Esophagus squamous epithelium (tissue), 5 donors: ENCODE results near the gene C1QTNF2. TPM values are rescaled to one million over a fixed set of nuclear protein-coding genes. Genes with fewer than 3 reads are reported as not detected.
A peak's percentile ranks its signal among the peaks of the same experiment; 100 is the strongest.

ENCODE experiments used
- DNase-seq: peaks from one replicate; lab custom pipeline; 2025; lab: John Stamatoyannopoulos, UW
- H3K27ac ChIP-seq, 4 donors: fragments of 200-600 bp; sonication (generic); one replicate each; pipeline ENCODE4 v1.5.1; 2016 to 2019; ENCODE audit warnings: mild to moderate bottlenecking in 1 of 4
- H3K27me3 ChIP-seq, 4 donors: fragments of 200-600 bp; sonication (generic); 1 replicate in 3 of 4; 2 replicates in 1 of 4; pipeline versions ENCODE4 v1.5.1 to v1.6.0; 2017 to 2021; ENCODE audit warnings: antibody characterized with exemption in 1 of 4
- H3K36me3 ChIP-seq, 3 donors: fragments of 200-600 bp; sonication (generic); one replicate each; pipeline ENCODE4 v1.5.1; 2016 to 2019
- H3K4me1 ChIP-seq, 3 donors: fragments of 200-600 bp; sonication (generic); one replicate each; pipeline ENCODE4 v1.5.1; 2017 to 2019
- H3K4me3 ChIP-seq, 4 donors: fragments of 200-600 bp; sonication (generic); 1 replicate in 3 of 4; 2 replicates in 1 of 4; pipeline ENCODE4 v1.5.1; 2016 to 2019; ENCODE audit warnings: mild to moderate bottlenecking in 2 of 4, moderate library complexity in 1 of 4
- H3K9me3 ChIP-seq, 3 donors: fragments of 200-600 bp; sonication (generic); one replicate each; pipeline ENCODE4 v1.5.1; 2016 to 2019
- CTCF ChIP-seq, 6 experiments: fragments of 450-650 bp in 4 of 6; fragments of 200-600 bp in 2 of 6; sonication (generic) in 2 of 6; IDR thresholded peaks; one replicate each; pipeline ENCODE4 v1.5.1; 2016 to 2019; ENCODE audit warnings: antibody characterized with exemption in 6 of 6, mild to moderate bottlenecking in 4 of 6, moderate library complexity in 4 of 6
- POLR2A ChIP-seq, 4 donors: fragments of 450-650 bp; IDR thresholded peaks; one replicate each; pipeline ENCODE4 v1.6.1; 2017; ENCODE audit warnings: antibody characterized with exemption in 4 of 4, mild to moderate bottlenecking in 4 of 4, moderate library complexity in 3 of 4
- WGBS, 2 donors: methylation state at CpG; one replicate each; pipeline ENCODE4 v1.1.5; 2018; 5-methylcytosine and 5-hydroxymethylcytosine counted together
- intact Hi-C: fragments of 100-400 bp; cut with DNase I; formaldehyde crosslinking; loops from one replicate; pipeline ENCODE4 v1.15.0; 2022
- total RNA-seq, 4 donors: library from RNA; depleted of rRNA; stranded (reverse); fragments of >200 nt; gene quantifications; one replicate each; pipeline ENCODE4 v1.1.0, GENCODE V29; 2016
- donor health status: DM: yes; HTN: yes; CAD: no.

Gene C1QTNF2
- total RNA-seq, 4 donors from 2014 or later: 0.23 to 0.95 (median 0.62) TPM

GRCh38 chr5:160375701-160376100 lies 5.3 kb upstream of the C1QTNF2 start:
- DNase-seq: no peak
- H3K9me3 ChIP-seq: no peaks in the 10 kb centered on the region
- H3K4me3 ChIP-seq: no peak overlapping the region
- TF ChIP-seq POLR2A (IDR thresholded peaks at IDR 0.05): no peak
- TF ChIP-seq CTCF (IDR thresholded peaks at IDR 0.05): no peak
- no peak overlapping the region for H3K27ac ChIP-seq
- H3K27me3 ChIP-seq: no peaks in the 10 kb centered on the region
- peaks cover 0 to 5% (median 1%) of the 10 kb centered on the region in 3 donors for H3K4me1 ChIP-seq
- intact Hi-C loops: no loop called here
- 64 to 78% methylated on average over 2 of the region's 2 CpGs for WGBS, 2 donors
- no peaks in the 10 kb centered on the region for H3K36me3 ChIP-seq

- no peak overlapping the region for H3K4me3 ChIP-seq
- H3K36me3 ChIP-seq: no peaks in the 10 kb centered on the region
- H3K9me3 ChIP-seq: no peaks in the 10 kb centered on the region
- intact Hi-C loops: no loop called here
- DNase-seq: no peak
- TF ChIP-seq CTCF (IDR thresholded peaks at IDR 0.05) (no peak), POLR2A (IDR thresholded peaks at IDR 0.05) (no peak)
- H3K27me3 ChIP-seq: peaks cover 0 to 4% (median 0%) of the 10 kb centered on the region in 4 donors
- no peak overlapping the region for H3K27ac ChIP-seq
- peaks cover 0 to 11% (median 6%) of the 10 kb centered on the region in 3 donors for H3K4me1 ChIP-seq
These were observed 4.7 kb upstream of the C1QTNF2 start for GRCh38 chr5:160375166-160375565.

GRCh38 chr5:160371294-160371693 lies 868 bp upstream of the C1QTNF2 start:
- peaks cover 5 to 32% (median 28%) of the 10 kb centered on the region in 3 donors for H3K4me1 ChIP-seq
- TF ChIP-seq CTCF (IDR thresholded peaks at IDR 0.05) (no peak), POLR2A (IDR thresholded peaks at IDR 0.05) (no peak)
- no peak overlapping the region for H3K4me3 ChIP-seq
- no peaks in the 10 kb centered on the region for H3K9me3 ChIP-seq
- no peak overlapping the region for H3K27ac ChIP-seq
- intact Hi-C loops: no loop called here
- DNase-seq: no peak
- H3K27me3 ChIP-seq: peaks cover 0 to 7% (median 0%) of the 10 kb centered on the region in 4 donors
- no peaks in the 10 kb centered on the region for H3K36me3 ChIP-seq

- intact Hi-C loops: no loop called here
- Histone ChIP-seq H3K27ac (peak overlapping the region in 3 of 4 donors; percentile 70 to 75 (median 71)), H3K4me1 (peaks cover 5 to 32% (median 28%) of the 10 kb centered on the region in 3 donors), H3K4me3 (peak overlapping the region; percentile 43 to 82 (median 55)), H3K9me3 (no peaks in the 10 kb centered on the region), H3K27me3 (peaks cover 0 to 7% (median 0%) of the 10 kb centered on the region in 4 donors), H3K36me3 (no peaks in the 10 kb centered on the region)
- 32 to 34% methylated on average over 8 to 12 of the region's 12 CpGs for WGBS, 2 donors
- DNase-seq: no peak
- TF ChIP-seq POLR2A (IDR thresholded peaks at IDR 0.05) (no peak), CTCF (IDR thresholded peaks at IDR 0.05) (no peak)
These were observed 248 bp upstream of the C1QTNF2 start for GRCh38 chr5:160370713-160371034.

- Histone ChIP-seq H3K4me3 (no peak overlapping the region), H3K9me3 (no peaks in the 10 kb centered on the region), H3K27me3 (peaks cover 0 to 7% (median 0%) of the 10 kb centered on the region in 4 donors), H3K36me3 (no peaks in the 10 kb centered on the region), H3K27ac (no peak overlapping the region), H3K4me1 (peaks cover 5 to 40% (median 28%) of the 10 kb centered on the region in 3 donors)
- intact Hi-C loops: no loop called here
- no peak for DNase-seq
- 86 to 93% methylated on average over 3 of the region's 3 CpGs for WGBS, 2 donors
- TF ChIP-seq CTCF (IDR thresholded peaks at IDR 0.05): no peak
- TF ChIP-seq POLR2A (IDR thresholded peaks at IDR 0.05): no peak
These were observed 2.5 kb downstream of the C1QTNF2 start for GRCh38 chr5:160367885-160368284.
